CD4-positive, alpha-beta T cell (primary cell): ENCODE results near the gene LAMA2. TPM values are rescaled to one million over a fixed set of nuclear protein-coding genes. Genes with fewer than 3 reads are reported as not detected.

Experiments
- ATAC-seq: fragments of 200-7000 bp; cut with Tn5 transposase; one replicate; pipeline ENCODE4 v1.10.0; 2022; ENCODE audit warnings: mild to moderate bottlenecking; ENCODE audit not compliant: poor library complexity
- CTCF ChIA-PET: fragments of 350-600 bp; sonication (Branson Sonifier 250); formaldehyde crosslinking; loops from one replicate; lab custom pipeline; 2021; ENCODE audit warnings: antibody characterized with exemption, inconsistent platforms; lab: Charles Lee
- POLR2A ChIA-PET: fragments of 350-600 bp; sonication (Branson Sonifier 250); formaldehyde crosslinking; loops from one replicate; lab custom pipeline; 2021; ENCODE audit warnings: antibody characterized with exemption, inconsistent platforms; lab: Charles Lee
- DNase-seq, 14 experiments: peaks; one replicate each; pipeline ENCODE4 v3.0.0-alpha.2; 2013 to 2020; ENCODE audit warnings: mixed read lengths in 2 of 14
- H3K27ac ChIP-seq, 2 donors: one replicate each; pipeline versions ENCODE4 v1.5.1 to v1.7.0; 2013; ENCODE audit warnings: low read length in 2 of 2, low read depth in 1 of 2, mild to moderate bottlenecking in 1 of 2
- H3K27me3 ChIP-seq, 2 experiments: 1 replicate in 1 of 2; 2 replicates in 1 of 2; pipeline versions ENCODE4 v1.6.1 to v1.7.0; 2013; ENCODE audit warnings: low read length in 2 of 2, control low read depth in 1 of 2, mild to moderate bottlenecking in 1 of 2, moderate library complexity in 1 of 2; ENCODE audit not compliant: insufficient read depth in 2 of 2, control insufficient read depth in 1 of 2
- H3K36me3 ChIP-seq: one replicate; pipeline ENCODE4 v1.6.1; 2013; ENCODE audit warnings: low read length, control low read depth; ENCODE audit not compliant: insufficient read depth
- H3K4me1 ChIP-seq: one replicate; pipeline ENCODE4 v1.6.1; 2013; ENCODE audit warnings: low read length, control low read depth; ENCODE audit not compliant: insufficient read depth
- H3K4me3 ChIP-seq: one replicate; pipeline ENCODE4 v1.5.1; 2013; ENCODE audit warnings: mild to moderate bottlenecking, low read length, moderate library complexity
- H3K9me3 ChIP-seq, 2 experiments: 1 replicate in 1 of 2; 2 replicates in 1 of 2; pipeline versions ENCODE4 v1.6.1 to v1.7.0; 2013; ENCODE audit warnings: low read length in 2 of 2, mild to moderate bottlenecking in 2 of 2, control low read depth in 1 of 2, moderate library complexity in 1 of 2; ENCODE audit not compliant: control insufficient read depth in 1 of 2, insufficient read depth in 1 of 2
- H3K27ac Mint-ChIP-seq: one replicate; pipeline ENCODE4 v1.8.0; 2020; ENCODE audit warnings: mixed read lengths
- H3K27me3 Mint-ChIP-seq: one replicate; pipeline ENCODE4 v1.8.0; 2021; ENCODE audit warnings: mixed read lengths
- H3K36me3 Mint-ChIP-seq: one replicate; pipeline ENCODE4 v1.8.0; 2021; ENCODE audit warnings: low read depth, mixed read lengths
- H3K4me1 Mint-ChIP-seq: one replicate; pipeline ENCODE4 v1.8.0; 2021; ENCODE audit warnings: low read depth, mixed read lengths
- H3K4me3 Mint-ChIP-seq: one replicate; pipeline ENCODE4 v1.8.0; 2020; ENCODE audit warnings: mild to moderate bottlenecking, mixed read lengths
- H3K9me3 Mint-ChIP-seq: one replicate; pipeline ENCODE4 v1.8.0; 2020; ENCODE audit warnings: mixed read lengths
- CTCF ChIP-seq: fragments of 200-600 bp; IDR thresholded peaks from one replicate; pipeline ENCODE4 v1.8.0; 2022; ENCODE audit warnings: antibody characterized with exemption, mild to moderate bottlenecking
- intact Hi-C, 2 experiments: fragments of 100-400 bp; cut with DNase I in 1 of 2; cut with micrococcal nuclease in 1 of 2; formaldehyde crosslinking; loops; one replicate each; pipeline versions ENCODE4 v1.15.1 to v1.9.0; 2023 to 2025; cut with DNase I, micrococcal nuclease
- total RNA-seq, 174 experiments: library from RNA in 2 of 174; stranded (reverse) in 2 of 174; gene quantifications; one replicate each; pipeline ENCODE4 v1.2.3 and lab custom pipeline; 2021 to 2026

Gene LAMA2
- total RNA-seq, 2 experiments from 2014 or later: 0.05 to 0.06 TPM

DNA sequence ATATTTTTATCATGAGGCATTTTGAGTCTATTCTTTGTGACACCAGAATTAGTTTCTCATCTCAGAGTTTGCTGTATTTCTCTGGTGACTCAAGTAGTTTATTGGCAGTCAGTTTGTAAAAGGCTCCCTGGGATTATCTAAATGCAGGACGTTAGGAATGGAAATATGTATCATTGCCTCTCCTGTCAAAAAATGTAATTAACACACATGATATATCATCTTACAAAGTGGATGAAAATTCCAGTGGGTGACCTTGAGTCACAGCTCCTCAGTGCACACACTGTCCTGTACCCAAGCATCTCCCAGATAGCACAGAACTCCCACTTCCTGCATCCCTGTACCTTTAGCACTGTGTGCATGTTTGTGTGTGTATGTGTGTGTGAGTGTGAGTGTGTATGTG is 258.6 kb downstream of the LAMA2 start:
- Histone ChIP-seq H3K4me3 (no peak overlapping the region), H3K4me1 (no peaks in the 10 kb centered on the region), H3K27me3 (no peaks in the 10 kb centered on the region), H3K36me3 (no peaks in the 10 kb centered on the region), H3K9me3 (no peaks in the 10 kb centered on the region), H3K27ac (no peak overlapping the region)
- no peak for TF ChIP-seq CTCF
- no peaks in the 10 kb centered on the region for H3K4me1 Mint-ChIP-seq
- ChIA-PET CTCF (no interaction called here), POLR2A (no interaction called here)
- no peak overlapping the region for H3K27ac Mint-ChIP-seq
- peaks cover 11% of the 10 kb centered on the region for H3K27me3 Mint-ChIP-seq
- intact Hi-C loops: no loop called here
- no peaks in the 10 kb centered on the region for H3K36me3 Mint-ChIP-seq
- DNase-seq (no peak), ATAC-seq (no peak)
- H3K4me3 Mint-ChIP-seq: no peak overlapping the region
- H3K9me3 Mint-ChIP-seq: no peaks in the 10 kb centered on the region

DNA sequence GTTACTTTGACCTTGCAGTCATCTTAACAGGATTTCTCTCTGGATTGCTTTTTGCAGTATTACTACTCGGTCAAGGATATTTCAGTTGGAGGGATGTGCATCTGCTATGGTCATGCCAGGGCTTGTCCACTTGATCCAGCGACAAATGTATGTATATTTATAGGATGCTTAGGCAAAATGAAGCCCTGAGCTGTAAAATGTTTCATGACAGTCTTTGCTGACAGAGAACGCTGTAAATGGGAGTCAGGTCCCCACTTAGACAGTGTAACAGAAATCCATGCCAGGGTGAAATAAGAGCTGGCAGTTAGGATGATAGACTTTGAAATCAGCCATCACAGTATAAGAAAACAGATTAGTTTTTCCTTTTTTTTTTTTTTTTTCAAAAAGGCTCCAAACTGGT is 264.0 kb downstream of the LAMA2 start:
- intact Hi-C loops: no loop called here
- Histone ChIP-seq H3K27ac (no peak overlapping the region), H3K4me3 (no peak overlapping the region), H3K9me3 (no peaks in the 10 kb centered on the region), H3K27me3 (no peaks in the 10 kb centered on the region), H3K36me3 (no peaks in the 10 kb centered on the region), H3K4me1 (no peaks in the 10 kb centered on the region)
- CTCF ChIA-PET: no interaction called here
- Mint-ChIP-seq H3K4me3 (no peak overlapping the region), H3K27ac (no peak overlapping the region), H3K36me3 (no peaks in the 10 kb centered on the region), H3K9me3 (no peaks in the 10 kb centered on the region), H3K4me1 (no peaks in the 10 kb centered on the region), H3K27me3 (peaks cover 6% of the 10 kb centered on the region)
- POLR2A ChIA-PET: no interaction called here
- ATAC-seq: no peak
- no peak for TF ChIP-seq CTCF
- no peak for DNase-seq

GRCh38 chr6:129150507-129150906 is 267.6 kb downstream of the LAMA2 start:
- no peaks in the 10 kb centered on the region for H3K4me1 Mint-ChIP-seq
- intact Hi-C loops: no loop called here
- H3K4me3 Mint-ChIP-seq: no peak overlapping the region
- Histone ChIP-seq H3K27me3 (no peaks in the 10 kb centered on the region), H3K4me3 (no peak overlapping the region), H3K36me3 (no peaks in the 10 kb centered on the region), H3K9me3 (no peaks in the 10 kb centered on the region), H3K27ac (no peak overlapping the region), H3K4me1 (no peaks in the 10 kb centered on the region)
- no peak overlapping the region for H3K27ac Mint-ChIP-seq
- POLR2A ChIA-PET: no interaction called here
- ATAC-seq (no peak), DNase-seq (no peak)
- no peak for TF ChIP-seq CTCF
- CTCF ChIA-PET: no interaction called here
- no peaks in the 10 kb centered on the region for H3K9me3 Mint-ChIP-seq
- H3K36me3 Mint-ChIP-seq: no peaks in the 10 kb centered on the region
- H3K27me3 Mint-ChIP-seq: no peaks in the 10 kb centered on the region
